ENCODE results near the gene COL4A5. TPM values are rescaled to one million over a fixed set of nuclear protein-coding genes. Genes with fewer than 3 reads are reported as not detected.

Gene COL4A5
- total RNA-seq, 1 donor from 2014 or later, result not detected

DNA sequence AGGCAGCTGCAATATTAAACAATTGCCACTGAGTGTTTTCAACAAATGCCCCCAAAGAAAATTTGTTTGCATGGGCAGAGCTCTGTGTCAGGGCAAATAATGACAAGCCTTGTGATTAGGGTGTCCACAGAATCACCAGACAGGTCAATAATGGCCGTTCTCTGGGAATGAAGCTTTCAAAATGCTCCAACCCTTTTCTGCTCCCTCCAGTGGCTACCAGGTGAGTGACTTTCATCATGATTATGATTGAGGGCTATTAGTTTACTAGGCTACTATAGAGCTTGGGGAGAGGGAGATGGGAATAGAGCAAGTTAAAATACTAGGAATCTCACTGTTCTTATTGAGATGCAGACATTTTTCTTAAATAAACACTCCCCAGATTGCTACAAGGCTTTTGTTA, 273.2 kb downstream of the COL4A5 start:
- Mint-ChIP-seq H3K27ac (no peak overlapping the region), H3K4me3 (no peak overlapping the region), H3K36me3 (ENCODE audit: low read depth) (no peaks in the 10 kb centered on the region), H3K9me3 (no peaks in the 10 kb centered on the region), H3K27me3 (ENCODE audit: insufficient read depth) (no peaks in the 10 kb centered on the region), H3K4me1 (ENCODE audit: low read depth) (no peaks in the 10 kb centered on the region)
- no peak for DNase-seq (ENCODE audit: low spot score)
- intact Hi-C loops (cut with micrococcal nuclease), result no loop called here

- no peak overlapping the region for H3K27ac Mint-ChIP-seq
- no peaks in the 10 kb centered on the region for H3K4me1 Mint-ChIP-seq (ENCODE audit: low read depth)
- DNase-seq (ENCODE audit: low spot score), result no peak
- H3K9me3 Mint-ChIP-seq, result no peaks in the 10 kb centered on the region
- intact Hi-C loops (cut with micrococcal nuclease), result no loop called here
- no peaks in the 10 kb centered on the region for H3K36me3 Mint-ChIP-seq (ENCODE audit: low read depth)
- no peak overlapping the region for H3K4me3 Mint-ChIP-seq
- peaks cover 3% of the 10 kb centered on the region for H3K27me3 Mint-ChIP-seq (ENCODE audit: insufficient read depth)
These were observed 282.9 kb downstream of the COL4A5 start for GRCh38 chrX:108722561-108722960.

GRCh38 chrX:108726748-108727147, 287.1 kb downstream of the COL4A5 start:
- H3K9me3 Mint-ChIP-seq, result no peaks in the 10 kb centered on the region
- peaks cover 11% of the 10 kb centered on the region for H3K27me3 Mint-ChIP-seq (ENCODE audit: insufficient read depth)
- H3K4me1 Mint-ChIP-seq (ENCODE audit: low read depth), result no peaks in the 10 kb centered on the region
- intact Hi-C loops (cut with micrococcal nuclease), result no loop called here
- no peaks in the 10 kb centered on the region for H3K36me3 Mint-ChIP-seq (ENCODE audit: low read depth)
- no peak overlapping the region for H3K4me3 Mint-ChIP-seq
- H3K27ac Mint-ChIP-seq, result no peak overlapping the region
- DNase-seq (ENCODE audit: low spot score), result no peak

DNA sequence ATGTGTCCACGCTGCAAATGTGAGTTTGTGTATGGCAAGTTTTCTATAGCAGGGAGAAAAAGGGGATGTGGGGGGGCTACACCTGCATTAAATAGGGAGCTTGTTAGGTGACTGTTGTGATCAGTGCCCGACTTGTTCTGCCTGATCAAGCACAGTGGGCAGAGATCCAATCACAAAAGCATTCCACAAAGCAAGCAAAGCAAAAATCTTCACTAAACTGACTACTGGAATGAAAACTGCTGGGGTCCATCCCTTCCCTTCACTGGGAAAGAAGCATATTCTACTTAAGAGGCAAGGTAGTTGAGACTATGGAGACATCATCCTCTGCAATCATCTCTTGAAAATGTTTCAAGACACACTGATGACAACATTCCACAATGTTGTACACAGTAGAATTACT, 291.5 kb downstream of the COL4A5 start:
- intact Hi-C loops (cut with micrococcal nuclease), result no loop called here
- H3K27ac Mint-ChIP-seq, result no peak overlapping the region

GRCh38 chrX:108732630-108733321, 293.1 kb downstream of the COL4A5 start:
- H3K36me3 Mint-ChIP-seq (ENCODE audit: low read depth), result no peaks in the 10 kb centered on the region
- H3K27me3 Mint-ChIP-seq (ENCODE audit: insufficient read depth), result peaks cover 36% of the 10 kb centered on the region
- H3K4me1 Mint-ChIP-seq (ENCODE audit: low read depth), result no peaks in the 10 kb centered on the region
- no peak overlapping the region for H3K27ac Mint-ChIP-seq
- no peak overlapping the region for H3K4me3 Mint-ChIP-seq
- intact Hi-C loops (cut with micrococcal nuclease), result no loop called here
- DNase-seq (ENCODE audit: low spot score), result no peak
- no peaks in the 10 kb centered on the region for H3K9me3 Mint-ChIP-seq

More for the DNA sequence above, 291.5 kb downstream of the COL4A5 start:
- no peak for DNase-seq (ENCODE audit: low spot score)
- Mint-ChIP-seq H3K36me3 (ENCODE audit: low read depth) (no peaks in the 10 kb centered on the region), H3K9me3 (no peaks in the 10 kb centered on the region), H3K4me3 (no peak overlapping the region), H3K27me3 (ENCODE audit: insufficient read depth) (peaks cover 31% of the 10 kb centered on the region), H3K4me1 (ENCODE audit: low read depth) (no peaks in the 10 kb centered on the region)

GRCh38 chrX:108734426-108734825, 294.8 kb downstream of the COL4A5 start:
- intact Hi-C loops (cut with micrococcal nuclease), result no loop called here
- Mint-ChIP-seq H3K36me3 (ENCODE audit: low read depth) (no peaks in the 10 kb centered on the region), H3K9me3 (no peaks in the 10 kb centered on the region), H3K4me1 (ENCODE audit: low read depth) (no peaks in the 10 kb centered on the region), H3K27ac (no peak overlapping the region), H3K27me3 (ENCODE audit: insufficient read depth) (peaks cover 38% of the 10 kb centered on the region), H3K4me3 (no peak overlapping the region)
- no peak for DNase-seq (ENCODE audit: low spot score)

- Mint-ChIP-seq H3K36me3 (ENCODE audit: low read depth) (no peaks in the 10 kb centered on the region), H3K4me3 (no peak overlapping the region), H3K4me1 (ENCODE audit: low read depth) (no peaks in the 10 kb centered on the region), H3K9me3 (no peaks in the 10 kb centered on the region), H3K27ac (no peak overlapping the region), H3K27me3 (ENCODE audit: insufficient read depth) (peaks cover 38% of the 10 kb centered on the region)
- intact Hi-C loops (cut with micrococcal nuclease), result no loop called here
- no peak for DNase-seq (ENCODE audit: low spot score)
These were observed 295.5 kb downstream of the COL4A5 start for GRCh38 chrX:108735091-108735678.

DNA sequence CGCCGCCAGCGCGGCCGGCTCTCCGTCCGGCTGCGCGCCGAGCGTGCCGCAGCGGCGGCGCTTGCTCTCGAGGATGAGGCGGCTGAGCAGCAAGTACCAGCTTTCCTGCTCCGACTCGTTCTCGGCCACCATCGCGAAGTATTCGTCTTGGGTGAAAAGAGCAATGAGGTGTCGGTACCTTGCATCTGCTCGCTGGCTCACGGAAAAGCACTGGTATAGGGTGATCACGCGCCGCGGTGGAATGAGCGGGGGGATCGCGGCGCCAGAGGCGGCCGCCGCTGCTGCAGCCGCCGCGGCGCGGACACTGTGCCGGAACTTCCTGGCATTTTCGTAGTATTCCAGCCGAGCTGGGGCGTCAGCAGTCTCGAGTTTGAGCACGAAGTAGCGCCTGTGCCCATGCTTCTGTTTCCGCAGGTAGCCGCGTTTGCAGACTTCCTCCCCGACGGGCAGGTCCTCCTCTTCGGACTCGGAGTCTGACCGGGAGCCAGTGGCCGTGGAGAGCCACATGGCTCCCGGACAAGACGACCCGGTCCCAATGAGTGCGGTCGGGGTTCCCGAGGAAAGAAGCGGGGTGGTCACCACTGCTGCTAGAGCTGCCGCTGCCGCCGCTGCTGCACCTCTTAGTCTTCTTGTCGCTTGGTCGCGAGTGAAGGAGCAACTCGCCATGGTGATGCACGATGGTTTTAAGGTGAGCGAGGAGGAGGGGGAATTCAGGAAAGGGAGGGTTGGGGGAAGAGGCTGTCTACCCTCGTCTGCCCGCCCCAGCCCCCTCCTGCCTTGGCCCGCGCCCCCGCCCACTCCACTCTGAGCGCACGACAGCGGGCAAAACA, 296.3 kb downstream of the COL4A5 start:
- DNase-seq (ENCODE audit: low spot score), result no peak
- no peaks in the 10 kb centered on the region for H3K9me3 Mint-ChIP-seq
- no peaks in the 10 kb centered on the region for H3K36me3 Mint-ChIP-seq (ENCODE audit: low read depth)
- H3K27me3 Mint-ChIP-seq (ENCODE audit: insufficient read depth), result peaks cover 33% of the 10 kb centered on the region
- no peak overlapping the region for H3K4me3 Mint-ChIP-seq
- H3K27ac Mint-ChIP-seq, result no peak overlapping the region
- intact Hi-C loops (cut with micrococcal nuclease), result no loop called here
- no peaks in the 10 kb centered on the region for H3K4me1 Mint-ChIP-seq (ENCODE audit: low read depth)

- H3K27me3 Mint-ChIP-seq (ENCODE audit: insufficient read depth), result peaks cover 29% of the 10 kb centered on the region
- no peaks in the 10 kb centered on the region for H3K4me1 Mint-ChIP-seq (ENCODE audit: low read depth)
- no peak within 1 kb of the TSS for H3K4me3 Mint-ChIP-seq
- H3K36me3 Mint-ChIP-seq (ENCODE audit: low read depth), result no peaks in the 10 kb centered on the region
- H3K9me3 Mint-ChIP-seq, result no peaks in the 10 kb centered on the region
- no peak for DNase-seq (ENCODE audit: low spot score)
- H3K27ac Mint-ChIP-seq, result no peak within 1 kb of the TSS
- intact Hi-C loops (cut with micrococcal nuclease), result no loop called here
These were observed 297.2 kb downstream of the COL4A5 start, which contains the start of gene IRS4 for GRCh38 chrX:108736509-108737479. TSS of gene IRS4 (minus strand) at chrX:108736563.

DNA sequence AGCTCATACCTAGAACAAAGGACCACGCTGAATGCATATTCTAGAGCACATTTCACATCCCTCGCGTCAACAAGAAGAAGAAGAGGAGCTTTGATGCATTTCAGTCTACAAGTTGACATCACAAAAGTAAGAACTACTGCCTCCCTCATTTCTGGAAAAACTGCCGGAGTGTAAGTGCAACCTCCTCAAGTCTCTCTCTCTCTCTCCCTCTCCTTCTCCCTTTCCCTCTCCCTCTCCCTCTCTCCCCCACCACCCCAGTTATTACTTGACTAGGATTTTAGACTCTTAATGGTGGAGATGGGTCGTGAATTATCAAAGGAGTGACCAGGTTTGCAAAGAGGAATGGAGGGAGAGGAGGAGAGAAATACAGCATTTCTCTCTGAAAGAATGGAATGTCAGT, 298.1 kb downstream of the COL4A5 start:
- no peak for DNase-seq (ENCODE audit: low spot score)
- Mint-ChIP-seq H3K4me3 (no peak overlapping the region), H3K36me3 (ENCODE audit: low read depth) (no peaks in the 10 kb centered on the region), H3K4me1 (ENCODE audit: low read depth) (no peaks in the 10 kb centered on the region), H3K27me3 (ENCODE audit: insufficient read depth) (peaks cover 20% of the 10 kb centered on the region), H3K27ac (no peak overlapping the region), H3K9me3 (no peaks in the 10 kb centered on the region)
- intact Hi-C loops (cut with micrococcal nuclease), result no loop called here

GRCh38 chrX:108740299-108740774, 300.7 kb downstream of the COL4A5 start:
- Mint-ChIP-seq H3K9me3 (no peaks in the 10 kb centered on the region), H3K4me1 (ENCODE audit: low read depth) (no peaks in the 10 kb centered on the region), H3K27ac (no peak overlapping the region), H3K36me3 (ENCODE audit: low read depth) (no peaks in the 10 kb centered on the region), H3K4me3 (no peak overlapping the region), H3K27me3 (ENCODE audit: insufficient read depth) (peaks cover 10% of the 10 kb centered on the region)
- intact Hi-C loops (cut with micrococcal nuclease), result no loop called here
- no peak for DNase-seq (ENCODE audit: low spot score)
